SH-SY5Y (cell line): ENCODE measurements around the gene MED25.

Source experiments
- GATA2 ChIP-seq: IDR thresholded peaks from 2 replicates; pipeline ENCODE4 v1.6.1; 2011; ENCODE audit warnings: mild to moderate bottlenecking, low read depth, low read length
- GATA3 ChIP-seq: IDR thresholded peaks from 2 replicates; pipeline ENCODE4 v1.6.1; 2011; ENCODE audit warnings: low read depth, mild to moderate bottlenecking, low read length, moderate library complexity

DNA sequence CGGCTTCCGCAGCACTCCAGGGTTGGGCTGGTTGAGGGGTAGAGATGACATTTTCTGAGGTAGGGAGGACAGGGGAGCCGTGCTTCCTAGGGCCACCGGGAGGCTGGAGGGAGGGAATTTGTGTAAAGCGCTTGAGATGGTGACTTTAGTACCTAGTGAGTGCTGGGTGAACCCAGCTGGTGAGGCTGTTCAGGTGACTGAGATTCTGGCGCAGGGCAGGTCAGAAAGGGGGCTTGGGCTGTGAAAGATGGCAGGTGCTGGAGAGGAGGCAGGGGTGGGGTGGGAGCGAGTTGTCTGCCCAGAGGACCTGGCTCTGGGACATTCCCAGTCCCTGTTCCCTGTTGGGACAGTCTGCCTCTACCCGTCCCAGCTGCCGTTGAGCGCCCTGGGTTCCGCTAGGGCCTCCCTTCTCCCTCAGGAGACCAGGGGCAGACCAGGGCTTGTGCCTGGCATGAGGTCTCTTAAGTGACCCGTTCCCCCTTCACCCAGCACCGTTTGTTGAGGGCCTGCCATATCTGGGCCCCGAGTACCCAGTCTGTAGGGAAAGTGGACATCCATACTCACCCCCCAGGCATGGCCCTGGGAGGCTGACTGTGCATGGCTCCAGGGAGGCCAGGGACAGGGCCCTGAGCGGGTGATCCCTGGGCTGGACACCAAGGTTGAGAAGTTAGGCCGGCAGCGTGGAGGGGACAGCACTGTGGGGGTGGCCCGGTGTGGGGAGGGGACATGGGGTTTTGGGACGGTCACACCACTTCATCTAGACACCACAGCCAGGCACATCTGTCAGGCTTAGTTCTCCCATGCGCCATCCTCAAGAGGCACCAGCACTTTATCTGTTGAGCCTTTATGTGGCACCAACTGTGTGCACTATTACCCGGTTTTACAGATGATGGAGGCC lies 37.8 kb downstream of the MED25 start:
- no peak for TF ChIP-seq GATA3
- TF ChIP-seq GATA2 = no peak
